Raji (cell line): ENCODE data around the gene PTCH2.

Experiments used
- POLR2A ChIP-seq: IDR thresholded peaks from 2 replicates; pipeline ENCODE4 v1.6.1; 2011; ENCODE audit warnings: low read depth, low read length, control low read depth; ENCODE audit not compliant: insufficient read depth

PTCH2 gene

GRCh38 chr1:44784094-44785028, 58.7 kb downstream of the PTCH2 start:
- no peak for TF ChIP-seq POLR2A

GRCh38 chr1:44783697-44784093, 59.4 kb downstream of the PTCH2 start:
- 0 out of 2 replicates have a peak, but pooled peaks have one; percentile 7 for TF ChIP-seq POLR2A

GRCh38 chr1:44780583-44781121, 62.4 kb downstream of the PTCH2 start:
- no peak for TF ChIP-seq POLR2A

- no peak for TF ChIP-seq POLR2A
These were observed 64.1 kb downstream of the PTCH2 start for GRCh38 chr1:44778705-44779576.

DNA sequence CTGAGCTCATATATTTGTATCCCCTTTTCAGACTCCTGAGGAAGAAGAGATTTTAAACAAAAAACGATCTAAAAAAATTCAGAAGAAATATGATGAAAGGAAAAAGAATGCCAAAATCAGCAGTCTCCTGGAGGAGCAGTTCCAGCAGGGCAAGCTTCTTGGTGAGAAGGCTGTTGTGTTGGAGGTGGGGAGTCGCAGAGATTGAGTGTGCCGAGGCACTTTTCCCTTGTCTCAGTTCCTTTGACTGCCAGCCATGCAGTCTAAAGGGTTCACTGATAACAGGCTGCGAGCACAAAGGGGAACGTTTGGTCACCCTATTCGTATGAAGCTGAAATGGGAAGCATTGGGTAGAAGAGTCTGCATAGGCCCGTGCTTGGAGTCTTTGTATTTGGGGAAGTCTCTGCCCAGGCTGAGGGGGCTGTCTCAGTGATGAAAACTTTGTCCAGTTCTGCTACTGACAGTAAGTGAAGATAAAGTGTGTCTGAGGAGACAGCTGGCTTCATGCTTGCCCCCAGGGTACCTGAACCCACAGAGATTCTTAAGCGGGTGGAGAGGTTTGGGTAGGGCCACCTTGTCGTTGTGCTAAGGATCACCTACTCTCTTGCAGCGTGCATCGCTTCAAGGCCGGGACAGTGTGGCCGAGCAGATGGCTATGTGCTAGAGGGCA, 65.0 kb downstream of the PTCH2 start:
- TF ChIP-seq POLR2A = no peak

GRCh38 chr1:44777547-44777946, 65.5 kb downstream of the PTCH2 start:
- no peak for TF ChIP-seq POLR2A

DNA sequence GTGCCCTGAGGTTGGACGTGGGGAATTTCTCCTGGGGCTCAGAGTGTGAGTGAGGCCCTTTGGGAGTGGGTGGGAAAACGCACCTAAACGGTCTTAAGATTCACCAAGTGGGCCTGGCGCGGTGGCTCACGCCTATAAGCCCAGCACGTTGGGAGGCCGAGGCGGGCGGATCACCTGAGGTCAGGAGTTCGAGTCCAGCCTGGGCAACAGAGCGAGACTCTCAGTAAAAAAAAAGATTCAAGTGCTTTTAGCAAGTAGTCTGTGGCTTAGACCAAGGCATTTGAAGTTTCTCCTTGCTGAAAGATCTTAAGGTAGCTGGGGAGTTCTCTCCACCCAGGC, 66.4 kb downstream of the PTCH2 start:
- TF ChIP-seq POLR2A = 0 out of 2 replicates have a peak, but pooled peaks have one; percentile 5

DNA sequence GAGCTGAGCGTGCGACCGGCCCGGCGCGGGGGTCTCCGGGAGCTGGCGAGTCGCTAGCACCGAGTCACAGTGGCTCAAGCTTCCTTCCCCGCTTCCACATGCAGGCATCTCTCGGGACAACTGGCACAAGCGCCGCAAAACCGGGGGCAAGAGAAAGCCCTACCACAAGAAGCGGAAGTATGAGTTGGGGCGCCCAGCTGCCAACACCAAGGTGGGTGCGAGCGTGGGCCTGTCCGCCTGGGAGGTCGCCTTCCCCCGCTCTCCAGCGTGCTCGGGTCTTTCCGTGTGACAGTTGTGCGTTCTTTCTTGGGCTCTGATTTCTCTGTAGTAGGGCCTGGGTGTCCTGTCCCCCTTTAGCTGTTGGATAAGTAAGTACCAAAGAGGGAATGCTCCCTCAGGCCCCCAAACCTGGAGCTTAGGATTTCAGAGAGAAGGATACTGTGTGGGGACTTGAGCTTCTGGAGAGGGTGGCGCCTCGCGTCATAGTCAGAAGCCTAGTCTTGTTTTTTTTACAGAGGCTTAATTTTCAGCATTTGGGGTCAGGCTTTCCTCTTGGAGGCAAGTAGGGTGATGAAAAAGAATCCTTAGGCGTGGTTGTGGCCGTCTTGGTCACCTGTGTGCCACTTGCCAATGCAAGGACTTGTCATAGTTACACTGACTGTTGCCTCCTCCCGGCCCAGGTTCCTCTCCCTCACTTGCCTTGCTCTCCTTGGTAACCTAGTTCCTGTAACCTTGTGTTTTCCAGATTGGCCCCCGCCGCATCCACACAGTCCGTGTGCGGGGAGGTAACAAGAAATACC, 66.9 kb downstream of the PTCH2 start:
- TF ChIP-seq POLR2A = no peak

DNA sequence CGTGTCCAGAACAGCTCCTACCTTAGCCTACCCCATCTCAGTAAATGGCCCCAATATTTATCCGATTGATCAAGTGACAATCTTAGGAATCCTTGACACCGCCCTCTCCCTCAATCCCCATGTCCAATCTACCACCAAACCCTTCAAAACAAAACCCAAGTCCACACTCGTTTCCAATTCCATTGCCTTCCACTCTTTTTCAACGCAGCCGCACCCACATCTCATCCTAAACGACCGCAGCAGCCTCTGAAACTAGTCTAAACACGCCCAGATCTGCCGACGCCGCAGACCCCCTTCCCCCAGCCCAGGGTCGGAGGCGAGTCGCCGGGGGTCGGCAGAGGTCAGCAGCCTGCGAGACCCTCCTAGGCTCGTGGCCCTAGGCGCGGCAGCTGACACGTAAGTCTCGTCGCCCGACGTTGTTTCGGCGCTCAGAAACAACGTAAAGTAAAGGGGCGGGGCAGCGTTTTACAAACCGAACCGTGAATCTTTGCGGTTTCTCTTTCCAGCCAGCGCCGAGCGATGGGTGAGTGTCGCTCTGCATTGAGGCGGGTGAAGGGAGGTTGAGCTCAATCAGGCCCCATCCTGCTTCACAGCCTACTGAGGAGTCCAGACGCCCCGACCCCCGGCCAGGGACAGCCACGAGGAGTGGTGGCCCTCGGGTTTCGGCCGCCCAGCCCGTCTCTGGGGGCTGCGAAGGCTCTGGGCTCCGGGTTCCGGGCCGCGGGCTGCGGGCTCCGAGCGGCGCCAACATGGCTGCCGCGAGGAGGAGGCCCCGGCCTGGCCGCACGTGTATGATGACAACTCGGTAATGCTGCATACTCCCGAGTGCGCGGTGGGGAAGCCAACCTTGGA, 67.7 kb downstream of the PTCH2 start, which contains the start of gene RPS8:
RPS8 (plus strand) TSS at position 463 of the 852 bp plus-strand sequence; CDS start at position 520, 57 bp downstream.
- TF ChIP-seq POLR2A = peak; percentile 98
